Measurements from ENCODE around the gene KRT77. TPM values are rescaled to one million over a fixed set of nuclear protein-coding genes. Genes with fewer than 3 reads are reported as not detected.
"Not testable (repeated sequence)": the region's sequence is repeated elsewhere in the genome, so short reads cannot be mapped to it uniquely, and the experiment has no call there.

Gene KRT77
- total and polyA plus RNA-seq, 7 donors: 0.01 to 0.04 TPM; not detected in 5

- Histone ChIP-seq H3K4me3 (no peak overlapping the region), H3K27me3 (ENCODE audit: insufficient read depth in 3 of 3, low read length in 2 of 3) (peaks cover 0 to 9% (median 3%) of the 10 kb centered on the region in 3 donors), H3K4me1 (no peaks in the 10 kb centered on the region), H3K27ac (no peak overlapping the region), H3K9me3 (no peaks in the 10 kb centered on the region), H3K36me3 (ENCODE audit: insufficient read depth in 1 of 2, low read depth in 1 of 2) (no peaks in the 10 kb centered on the region)
- intact Hi-C loops (cut with DNase I): no loop called here
- no peak for ATAC-seq
- TF ChIP-seq, protein P1, sequence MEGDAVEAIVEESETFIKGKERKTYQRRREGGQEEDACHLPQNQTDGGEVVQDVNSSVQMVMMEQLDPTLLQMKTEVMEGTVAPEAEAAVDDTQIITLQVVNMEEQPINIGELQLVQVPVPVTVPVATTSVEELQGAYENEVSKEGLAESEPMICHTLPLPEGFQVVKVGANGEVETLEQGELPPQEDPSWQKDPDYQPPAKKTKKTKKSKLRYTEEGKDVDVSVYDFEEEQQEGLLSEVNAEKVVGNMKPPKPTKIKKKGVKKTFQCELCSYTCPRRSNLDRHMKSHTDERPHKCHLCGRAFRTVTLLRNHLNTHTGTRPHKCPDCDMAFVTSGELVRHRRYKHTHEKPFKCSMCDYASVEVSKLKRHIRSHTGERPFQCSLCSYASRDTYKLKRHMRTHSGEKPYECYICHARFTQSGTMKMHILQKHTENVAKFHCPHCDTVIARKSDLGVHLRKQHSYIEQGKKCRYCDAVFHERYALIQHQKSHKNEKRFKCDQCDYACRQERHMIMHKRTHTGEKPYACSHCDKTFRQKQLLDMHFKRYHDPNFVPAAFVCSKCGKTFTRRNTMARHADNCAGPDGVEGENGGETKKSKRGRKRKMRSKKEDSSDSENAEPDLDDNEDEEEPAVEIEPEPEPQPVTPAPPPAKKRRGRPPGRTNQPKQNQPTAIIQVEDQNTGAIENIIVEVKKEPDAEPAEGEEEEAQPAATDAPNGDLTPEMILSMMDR (IDR thresholded peaks at IDR 0.05): no peak
- 71 to 83% (median 79%) methylated on average over 4 of the region's 4 CpGs for WGBS, 3 donors
- no peak for DNase-seq
Measured at GRCh38 chr12:52670506-52670905, 32.8 kb downstream of the KRT77 start.

- H3K27ac ChIP-seq; intact Hi-C loops (cut with DNase I): not testable (repeated sequence)
- 83 to 87% (median 86%) methylated on average over 3 of the region's 3 CpGs for WGBS, 3 donors
Measured at GRCh38 chr12:52669941-52670340, 33.4 kb downstream of the KRT77 start.

DNA sequence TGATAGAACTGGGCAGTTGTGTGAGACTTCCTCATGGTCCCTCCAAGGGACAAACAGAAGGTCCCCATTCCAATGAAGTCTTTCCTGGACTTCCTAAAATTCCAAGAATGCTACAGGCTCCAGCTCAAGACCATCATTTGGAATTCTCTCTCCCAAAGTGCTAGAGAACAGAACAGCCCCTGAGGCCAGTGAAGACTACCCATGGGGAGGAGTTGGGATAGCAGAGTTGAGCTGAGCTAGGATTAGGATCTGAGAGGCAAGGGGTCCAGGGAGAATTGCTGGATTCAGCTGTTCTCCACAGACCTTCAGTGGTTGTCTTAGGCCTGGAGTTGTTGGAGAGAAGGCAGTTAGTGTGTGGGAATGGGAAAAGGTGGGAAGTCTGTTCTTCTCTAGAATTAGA is 33.9 kb downstream of the KRT77 start:
- no peaks in the 10 kb centered on the region for H3K9me3 ChIP-seq
- no peak overlapping the region for H3K27ac ChIP-seq
- TF ChIP-seq, protein P1 (IDR thresholded peaks at IDR 0.05): no peak
- no peaks in the 10 kb centered on the region for H3K36me3 ChIP-seq (ENCODE audit: insufficient read depth in 1 of 2, low read depth in 1 of 2)
- DNase-seq (no peak), ATAC-seq (no peak)
- H3K4me3 ChIP-seq: no peak overlapping the region
- H3K27me3 ChIP-seq (ENCODE audit: insufficient read depth in 3 of 3, low read length in 2 of 3): peaks cover 0 to 17% (median 0%) of the 10 kb centered on the region in 3 donors
- intact Hi-C loops (cut with DNase I): no loop called here
- H3K4me1 ChIP-seq: no peaks in the 10 kb centered on the region

More at GRCh38 chr12:52669941-52670340, 33.4 kb downstream of the KRT77 start:
- not testable (repeated sequence) for H3K9me3 ChIP-seq; H3K4me1 ChIP-seq; DNase-seq; ATAC-seq; H3K36me3 ChIP-seq (ENCODE audit: insufficient read depth in 1 of 2, low read depth in 1 of 2); H3K4me3 ChIP-seq
- H3K27me3 ChIP-seq (ENCODE audit: insufficient read depth in 3 of 3, low read length in 2 of 3): peaks cover 0 to 15% (median 0%) of the 10 kb centered on the region in 3 donors

- 72 to 78% (median 73%) methylated on average over 7 of the region's 7 CpGs for WGBS, 3 donors
- Histone ChIP-seq H3K27me3 (ENCODE audit: insufficient read depth in 3 of 3, low read length in 2 of 3) (peaks cover 0 to 23% (median 0%) of the 10 kb centered on the region in 3 donors), H3K9me3 (no peaks in the 10 kb centered on the region), H3K4me3 (no peak overlapping the region), H3K27ac (no peak overlapping the region), H3K4me1 (no peaks in the 10 kb centered on the region), H3K36me3 (ENCODE audit: insufficient read depth in 1 of 2, low read depth in 1 of 2) (no peaks in the 10 kb centered on the region)
- no peak for DNase-seq
- TF ChIP-seq, protein P1 (IDR thresholded peaks at IDR 0.05): no peak
- ATAC-seq: no peak
- intact Hi-C loops (cut with DNase I): no loop called here
Measured at GRCh38 chr12:52667931-52668330, 35.4 kb downstream of the KRT77 start.

DNA sequence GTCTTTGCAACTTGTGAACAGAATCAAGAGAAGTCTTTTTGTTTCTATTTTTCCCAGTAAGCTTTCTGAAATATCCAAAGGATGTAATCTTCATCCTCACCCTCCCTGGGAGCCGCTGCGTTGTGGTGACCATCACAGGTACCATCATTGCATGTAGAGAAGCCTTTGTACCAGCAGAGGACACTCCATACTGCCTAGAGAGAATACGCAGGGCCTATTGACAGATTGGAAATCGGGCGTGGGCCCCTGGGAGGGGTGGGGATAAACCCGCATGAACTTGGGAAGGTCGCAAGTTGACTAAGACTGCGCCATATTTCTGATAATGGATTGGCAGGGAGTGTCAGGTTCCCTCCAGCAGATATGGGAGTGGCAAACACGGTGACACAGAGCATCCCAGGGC is 35.8 kb downstream of the KRT77 start:
- 66 to 70% (median 69%) methylated on average over 9 of the region's 9 CpGs for whole genome bisulfite sequencing, 3 donors
- ATAC-seq: no peak

More for the DNA sequence above, 35.8 kb downstream of the KRT77 start:
- no peak overlapping the region for H3K4me3 ChIP-seq
- TF ChIP-seq, protein P1 (IDR thresholded peaks at IDR 0.05): no peak
- H3K36me3 ChIP-seq (ENCODE audit: insufficient read depth in 1 of 2, low read depth in 1 of 2): no peaks in the 10 kb centered on the region
- H3K9me3 ChIP-seq: no peaks in the 10 kb centered on the region
- peaks cover 0 to 23% (median 0%) of the 10 kb centered on the region in 3 donors for H3K27me3 ChIP-seq (ENCODE audit: insufficient read depth in 3 of 3, low read length in 2 of 3)
- H3K4me1 ChIP-seq: no peaks in the 10 kb centered on the region
- no peak for DNase-seq
- H3K27ac ChIP-seq: no peak overlapping the region
- intact Hi-C loops (cut with DNase I): no loop called here
